Pericardium fibroblast (primary cell): ENCODE data around the gene XXYLT1. TPM values are rescaled to one million over a fixed set of nuclear protein-coding genes. Genes with fewer than 3 reads are reported as not detected.

Source experiments
- total RNA-seq: library from RNA; depleted of rRNA; stranded (reverse); fragments of >200 nt; gene quantifications from 2 replicates; pipeline ENCODE4 v1.2.3, GENCODE V29; 2015

Gene XXYLT1, protein sequence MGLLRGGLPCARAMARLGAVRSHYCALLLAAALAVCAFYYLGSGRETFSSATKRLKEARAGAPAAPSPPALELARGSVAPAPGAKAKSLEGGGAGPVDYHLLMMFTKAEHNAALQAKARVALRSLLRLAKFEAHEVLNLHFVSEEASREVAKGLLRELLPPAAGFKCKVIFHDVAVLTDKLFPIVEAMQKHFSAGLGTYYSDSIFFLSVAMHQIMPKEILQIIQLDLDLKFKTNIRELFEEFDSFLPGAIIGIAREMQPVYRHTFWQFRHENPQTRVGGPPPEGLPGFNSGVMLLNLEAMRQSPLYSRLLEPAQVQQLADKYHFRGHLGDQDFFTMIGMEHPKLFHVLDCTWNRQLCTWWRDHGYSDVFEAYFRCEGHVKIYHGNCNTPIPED
- 26.1 and 34.0 TPM in 2 replicates for total RNA-seq

DNA sequence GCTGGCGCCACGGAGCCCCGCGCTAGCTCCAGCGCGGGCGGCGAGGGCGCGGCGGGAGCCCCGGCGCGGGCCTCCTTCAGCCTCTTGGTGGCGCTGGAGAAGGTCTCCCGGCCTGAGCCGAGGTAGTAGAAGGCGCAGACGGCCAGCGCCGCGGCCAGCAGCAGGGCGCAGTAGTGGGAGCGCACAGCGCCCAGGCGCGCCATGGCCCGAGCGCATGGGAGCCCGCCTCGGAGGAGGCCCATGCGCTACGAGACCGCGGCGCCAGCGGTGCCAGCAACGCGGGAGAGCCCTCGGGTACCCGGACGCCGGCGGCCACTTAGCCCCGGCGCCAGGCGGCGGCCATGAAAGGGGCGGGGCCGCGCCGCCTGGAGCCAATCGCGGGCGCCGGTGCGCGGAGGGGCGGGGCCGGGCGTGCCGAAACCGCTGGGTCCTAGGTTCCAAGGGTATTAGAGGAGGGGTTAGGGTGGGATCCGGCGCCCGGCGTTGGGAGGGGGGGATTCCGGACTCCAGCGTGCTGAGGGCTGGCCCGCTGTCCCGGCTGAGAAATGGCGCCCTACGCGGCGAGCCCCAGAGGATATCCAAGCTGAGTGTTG, at the start of gene XXYLT1:
XXYLT1 (minus strand) TSS at position 343 of the 593 bp plus-strand sequence; CDS start at position 242, 101 bp downstream.

Other genes starting within 250 kb of the XXYLT1 start
- gene ACAP2, start 171.9 kb upstream of the XXYLT1 start, total RNA-seq = 29.4 and 33.4 TPM in 2 replicates